Loucy (cell line): ENCODE measurements around the gene SMIM38.

Experiments
- CTCF ChIP-seq: fragments of 200-600 bp; sonication (generic); conservative IDR thresholded peaks from 2 replicates; pipeline ENCODE4 v1.5.1; 2014; ENCODE audit warnings: mild to moderate bottlenecking, antibody characterized with exemption, low read length
- EZH2phosphoT487 ChIP-seq: fragments of 200-600 bp; IDR thresholded peaks from 2 replicates; pipeline ENCODE4 v1.6.1; 2018; ENCODE audit warnings: antibody characterized with exemption, mild to moderate bottlenecking, moderate library complexity, borderline replicate concordance

- TF ChIP-seq CTCF (no peak), EZH2phosphoT487 (no peak)
These were observed 41.4 kb upstream of the SMIM38 start for GRCh38 chr11:69114362-69114761.
